Epithelial cell of esophagus (primary cell): ENCODE measurements around the gene PDGFB.

Experiments used
- DNase-seq: peaks from one replicate; pipeline ENCODE4 v3.0.0; 2010; ENCODE audit warnings: low read depth
- H3K4me3 ChIP-seq: 2 replicates; pipeline ENCODE4 v1.5.1; 2011; ENCODE audit warnings: mild to moderate bottlenecking, low read length, control low read depth
- CTCF ChIP-seq: IDR thresholded peaks from 2 replicates; pipeline ENCODE4 v1.5.1; 2011; ENCODE audit warnings: low read depth, mild to moderate bottlenecking, low read length, control low read depth, inconsistent platforms; ENCODE audit not compliant: insufficient read depth; ENCODE audit errors: missing control alignments

The PDGFB gene

GRCh38 chr22:39230261-39231196 lies 14.3 kb downstream of the PDGFB start:
- H3K4me3 ChIP-seq, result no peak overlapping the region
- no peak for DNase-seq
- TF ChIP-seq CTCF, result no peak

GRCh38 chr22:39229688-39230260 lies 15.0 kb downstream of the PDGFB start:
- no peak overlapping the region for H3K4me3 ChIP-seq
- DNase-seq, result no peak

DNA sequence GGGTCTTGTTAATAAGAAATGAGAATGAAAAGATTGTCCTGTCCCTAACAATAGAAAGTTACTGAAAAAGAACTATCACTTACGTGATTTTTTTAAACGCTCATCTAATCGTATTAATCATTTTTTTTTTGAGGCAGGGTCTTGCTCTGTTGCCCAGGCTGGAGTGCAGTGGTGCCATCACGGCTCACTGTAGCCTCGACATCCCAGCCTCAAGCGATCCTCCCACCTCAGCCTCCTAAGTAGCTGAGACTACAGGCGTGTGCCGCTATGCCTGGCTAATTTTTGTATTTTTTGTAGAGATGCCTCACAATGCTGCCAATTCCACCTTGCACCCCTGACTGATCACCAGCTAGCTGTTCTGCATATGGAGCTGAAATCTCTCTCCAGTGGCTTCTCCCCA lies 15.7 kb downstream of the PDGFB start:
- no peak for DNase-seq
- H3K4me3 ChIP-seq, result no peak overlapping the region
- no peak for TF ChIP-seq CTCF

More at GRCh38 chr22:39229688-39230260, 15.0 kb downstream of the PDGFB start:
- TF ChIP-seq CTCF, result no peak

GRCh38 chr22:39227542-39228272 lies 17.1 kb downstream of the PDGFB start:
- no peak overlapping the region for H3K4me3 ChIP-seq
- no peak for DNase-seq
- no peak for TF ChIP-seq CTCF

DNA sequence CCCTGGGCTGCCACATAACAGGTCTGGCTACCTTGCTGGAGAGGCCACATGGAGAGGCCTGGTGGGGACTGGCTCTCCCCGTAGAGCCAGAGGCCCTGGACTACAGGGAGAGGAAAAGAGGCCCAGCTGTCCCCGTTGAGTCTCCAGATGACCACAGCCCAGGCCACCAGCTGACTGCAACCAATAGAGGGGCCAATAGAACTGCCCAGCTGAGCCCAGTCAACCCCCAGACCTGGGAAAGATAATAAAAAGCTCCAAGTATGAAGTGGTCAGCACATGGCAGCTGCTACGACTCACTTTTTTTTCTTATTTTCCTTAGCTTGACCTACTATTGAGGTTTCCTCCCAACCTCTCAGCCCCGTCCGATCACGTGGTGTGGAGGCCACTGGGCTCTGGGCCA lies 18.4 kb downstream of the PDGFB start:
- no peak for DNase-seq
- TF ChIP-seq CTCF, result no peak
- no peak overlapping the region for H3K4me3 ChIP-seq

DNA sequence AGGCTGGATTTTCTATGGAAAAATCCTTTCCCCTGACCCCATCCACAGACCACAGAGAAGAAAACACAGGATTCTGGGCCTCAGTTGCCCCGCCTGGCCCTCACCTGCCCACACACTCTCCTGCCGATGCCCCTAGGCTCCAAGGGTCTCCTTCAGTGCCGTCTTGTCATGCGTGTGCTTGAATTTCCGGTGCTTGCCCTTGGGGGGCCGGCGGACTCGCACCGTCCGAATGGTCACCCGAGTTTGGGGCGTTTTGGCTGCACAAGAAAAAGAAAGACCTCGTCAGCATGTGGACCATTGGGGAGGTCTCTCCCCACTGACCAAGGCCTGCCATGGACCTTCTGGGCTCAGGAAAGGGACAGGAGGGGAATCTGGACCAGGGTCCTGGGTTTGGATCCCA lies 19.2 kb downstream of the PDGFB start:
- no peak overlapping the region for H3K4me3 ChIP-seq
- TF ChIP-seq CTCF, result no peak
- DNase-seq, result no peak
